ENCODE results near the gene LIMK2.
A peak's percentile ranks its signal among the peaks of the same experiment; 100 is the strongest.

LIMK2 gene

GRCh38 chr22:31272522-31273446 lies 60.7 kb downstream of the LIMK2 start:
- DNase-seq (ENCODE audit: low spot score) = peak; percentile 61

DNA sequence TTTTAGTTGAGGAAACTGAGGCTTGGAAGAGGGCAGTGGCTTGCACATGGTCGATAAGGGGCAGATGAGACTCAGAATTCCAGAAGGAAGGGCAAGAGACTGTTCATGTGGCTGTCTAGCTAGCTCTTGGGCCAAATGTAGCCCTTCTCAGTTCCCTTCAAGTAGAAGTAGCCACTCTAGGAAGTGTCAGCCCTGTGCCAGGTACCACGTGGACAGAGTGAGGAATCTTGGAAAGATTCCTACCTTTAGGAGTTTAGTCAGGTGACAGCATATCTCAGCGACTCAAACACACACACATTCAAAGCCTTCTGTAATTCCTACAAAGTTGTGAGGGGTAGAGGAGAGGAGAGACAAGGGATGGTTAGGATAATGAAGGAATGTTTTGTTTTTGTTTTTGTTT lies 61.9 kb downstream of the LIMK2 start:
- DNase-seq (ENCODE audit: low spot score) = no peak

DNA sequence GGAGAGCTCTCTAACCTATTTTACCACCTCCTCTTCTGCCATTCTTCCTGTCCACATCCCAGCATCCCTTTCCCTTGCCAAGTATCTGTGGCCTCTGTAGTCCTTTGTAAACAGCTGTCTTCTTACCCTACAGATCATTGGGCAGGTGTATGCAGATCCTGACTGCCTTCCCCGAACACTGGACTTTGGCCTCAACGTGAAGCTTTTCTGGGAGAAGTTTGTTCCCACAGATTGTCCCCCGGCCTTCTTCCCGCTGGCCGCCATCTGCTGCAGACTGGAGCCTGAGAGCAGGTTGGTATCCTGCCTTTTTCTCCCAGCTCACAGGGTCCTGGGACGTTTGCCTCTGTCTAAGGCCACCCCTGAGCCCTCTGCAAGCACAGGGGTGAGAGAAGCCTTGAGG lies 62.9 kb downstream of the LIMK2 start:
- no peak for DNase-seq (ENCODE audit: low spot score)

GRCh38 chr22:31275576-31275975 lies 63.5 kb downstream of the LIMK2 start:
- DNase-seq (ENCODE audit: low spot score) = no peak

DNA sequence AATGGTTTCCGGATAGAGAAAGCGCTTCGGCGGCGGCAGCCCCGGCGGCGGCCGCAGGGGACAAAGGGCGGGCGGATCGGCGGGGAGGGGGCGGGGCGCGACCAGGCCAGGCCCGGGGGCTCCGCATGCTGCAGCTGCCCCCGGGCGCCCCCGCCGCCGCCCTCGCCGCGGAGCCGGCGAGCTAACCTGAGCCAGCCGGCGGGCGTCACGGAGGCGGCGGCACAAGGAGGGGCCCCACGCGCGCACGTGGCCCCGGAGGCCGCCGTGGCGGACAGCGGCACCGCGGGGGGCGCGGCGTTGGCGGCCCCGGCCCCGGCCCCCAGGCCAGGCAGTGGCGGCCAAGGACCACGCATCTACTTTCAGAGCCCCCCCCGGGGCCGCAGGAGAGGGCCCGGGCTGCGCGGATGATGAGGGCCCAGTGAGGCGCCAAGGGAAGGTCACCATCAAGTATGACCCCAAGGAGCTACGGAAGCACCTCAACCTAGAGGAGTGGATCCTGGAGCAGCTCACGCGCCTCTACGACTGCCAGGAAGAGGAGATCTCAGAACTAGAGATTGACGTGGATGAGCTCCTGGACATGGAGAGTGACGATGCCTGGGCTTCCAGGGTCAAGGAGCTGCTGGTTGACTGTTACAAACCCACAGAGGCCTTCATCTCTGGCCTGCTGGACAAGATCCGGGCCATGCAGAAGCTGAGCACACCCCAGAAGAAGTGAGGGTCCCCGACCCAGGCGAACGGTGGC lies 64.5 kb downstream of the LIMK2 start:
- no peak for DNase-seq (ENCODE audit: low spot score)

GRCh38 chr22:31277741-31278140 lies 65.6 kb downstream of the LIMK2 start:
- DNase-seq (ENCODE audit: low spot score) = no peak

DNA sequence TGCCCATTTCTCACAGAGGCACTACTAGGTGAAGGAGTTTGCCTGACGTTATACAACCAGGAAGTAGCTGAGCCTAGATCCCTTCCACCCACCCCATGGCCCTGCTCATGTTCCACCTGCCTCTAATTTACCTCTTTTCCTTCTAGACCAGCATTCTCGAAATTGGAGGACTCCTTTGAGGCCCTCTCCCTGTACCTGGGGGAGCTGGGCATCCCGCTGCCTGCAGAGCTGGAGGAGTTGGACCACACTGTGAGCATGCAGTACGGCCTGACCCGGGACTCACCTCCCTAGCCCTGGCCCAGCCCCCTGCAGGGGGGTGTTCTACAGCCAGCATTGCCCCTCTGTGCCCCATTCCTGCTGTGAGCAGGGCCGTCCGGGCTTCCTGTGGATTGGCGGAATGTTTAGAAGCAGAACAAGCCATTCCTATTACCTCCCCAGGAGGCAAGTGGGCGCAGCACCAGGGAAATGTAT lies 66.1 kb downstream of the LIMK2 start:
- DNase-seq (ENCODE audit: low spot score) = no peak

DNA sequence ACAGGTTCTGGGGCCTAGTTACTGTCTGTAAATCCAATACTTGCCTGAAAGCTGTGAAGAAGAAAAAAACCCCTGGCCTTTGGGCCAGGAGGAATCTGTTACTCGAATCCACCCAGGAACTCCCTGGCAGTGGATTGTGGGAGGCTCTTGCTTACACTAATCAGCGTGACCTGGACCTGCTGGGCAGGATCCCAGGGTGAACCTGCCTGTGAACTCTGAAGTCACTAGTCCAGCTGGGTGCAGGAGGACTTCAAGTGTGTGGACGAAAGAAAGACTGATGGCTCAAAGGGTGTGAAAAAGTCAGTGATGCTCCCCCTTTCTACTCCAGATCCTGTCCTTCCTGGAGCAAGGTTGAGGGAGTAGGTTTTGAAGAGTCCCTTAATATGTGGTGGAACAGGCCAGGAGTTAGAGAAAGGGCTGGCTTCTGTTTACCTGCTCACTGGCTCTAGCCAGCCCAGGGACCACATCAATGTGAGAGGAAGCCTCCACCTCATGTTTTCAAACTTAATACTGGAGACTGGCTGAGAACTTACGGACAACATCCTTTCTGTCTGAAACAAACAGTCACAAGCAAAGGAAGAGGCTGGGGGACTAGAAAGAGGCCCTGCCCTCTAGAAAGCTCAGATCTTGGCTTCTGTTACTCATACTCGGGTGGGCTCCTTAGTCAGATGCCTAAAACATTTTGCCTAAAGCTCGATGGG lies 66.7 kb downstream of the LIMK2 start:
- no peak for DNase-seq (ENCODE audit: low spot score)

DNA sequence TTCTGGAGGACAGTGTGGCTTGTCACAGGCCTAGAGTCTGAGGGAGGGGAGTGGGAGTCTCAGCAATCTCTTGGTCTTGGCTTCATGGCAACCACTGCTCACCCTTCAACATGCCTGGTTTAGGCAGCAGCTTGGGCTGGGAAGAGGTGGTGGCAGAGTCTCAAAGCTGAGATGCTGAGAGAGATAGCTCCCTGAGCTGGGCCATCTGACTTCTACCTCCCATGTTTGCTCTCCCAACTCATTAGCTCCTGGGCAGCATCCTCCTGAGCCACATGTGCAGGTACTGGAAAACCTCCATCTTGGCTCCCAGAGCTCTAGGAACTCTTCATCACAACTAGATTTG lies 67.2 kb downstream of the LIMK2 start:
- no peak for DNase-seq (ENCODE audit: low spot score)

DNA sequence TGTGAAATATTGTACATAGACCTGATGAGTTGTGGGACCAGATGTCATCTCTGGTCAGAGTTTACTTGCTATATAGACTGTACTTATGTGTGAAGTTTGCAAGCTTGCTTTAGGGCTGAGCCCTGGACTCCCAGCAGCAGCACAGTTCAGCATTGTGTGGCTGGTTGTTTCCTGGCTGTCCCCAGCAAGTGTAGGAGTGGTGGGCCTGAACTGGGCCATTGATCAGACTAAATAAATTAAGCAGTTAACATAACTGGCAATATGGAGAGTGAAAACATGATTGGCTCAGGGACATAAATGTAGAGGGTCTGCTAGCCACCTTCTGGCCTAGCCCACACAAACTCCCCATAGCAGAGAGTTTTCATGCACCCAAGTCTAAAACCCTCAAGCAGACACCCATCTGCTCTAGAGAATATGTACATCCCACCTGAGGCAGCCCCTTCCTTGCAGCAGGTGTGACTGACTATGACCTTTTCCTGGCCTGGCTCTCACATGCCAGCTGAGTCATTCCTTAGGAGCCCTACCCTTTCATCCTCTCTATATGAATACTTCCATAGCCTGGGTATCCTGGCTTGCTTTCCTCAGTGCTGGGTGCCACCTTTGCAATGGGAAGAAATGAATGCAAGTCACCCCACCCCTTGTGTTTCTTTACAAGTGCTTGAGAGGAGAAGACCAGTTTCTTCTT lies 67.9 kb downstream of the LIMK2 start:
- no peak for DNase-seq (ENCODE audit: low spot score)

- DNase-seq (ENCODE audit: low spot score) = no peak
Measured at GRCh38 chr22:31281733-31282132, 69.6 kb downstream of the LIMK2 start.

GRCh38 chr22:31282748-31283468 lies 70.8 kb downstream of the LIMK2 start:
- no peak for DNase-seq (ENCODE audit: low spot score)

DNA sequence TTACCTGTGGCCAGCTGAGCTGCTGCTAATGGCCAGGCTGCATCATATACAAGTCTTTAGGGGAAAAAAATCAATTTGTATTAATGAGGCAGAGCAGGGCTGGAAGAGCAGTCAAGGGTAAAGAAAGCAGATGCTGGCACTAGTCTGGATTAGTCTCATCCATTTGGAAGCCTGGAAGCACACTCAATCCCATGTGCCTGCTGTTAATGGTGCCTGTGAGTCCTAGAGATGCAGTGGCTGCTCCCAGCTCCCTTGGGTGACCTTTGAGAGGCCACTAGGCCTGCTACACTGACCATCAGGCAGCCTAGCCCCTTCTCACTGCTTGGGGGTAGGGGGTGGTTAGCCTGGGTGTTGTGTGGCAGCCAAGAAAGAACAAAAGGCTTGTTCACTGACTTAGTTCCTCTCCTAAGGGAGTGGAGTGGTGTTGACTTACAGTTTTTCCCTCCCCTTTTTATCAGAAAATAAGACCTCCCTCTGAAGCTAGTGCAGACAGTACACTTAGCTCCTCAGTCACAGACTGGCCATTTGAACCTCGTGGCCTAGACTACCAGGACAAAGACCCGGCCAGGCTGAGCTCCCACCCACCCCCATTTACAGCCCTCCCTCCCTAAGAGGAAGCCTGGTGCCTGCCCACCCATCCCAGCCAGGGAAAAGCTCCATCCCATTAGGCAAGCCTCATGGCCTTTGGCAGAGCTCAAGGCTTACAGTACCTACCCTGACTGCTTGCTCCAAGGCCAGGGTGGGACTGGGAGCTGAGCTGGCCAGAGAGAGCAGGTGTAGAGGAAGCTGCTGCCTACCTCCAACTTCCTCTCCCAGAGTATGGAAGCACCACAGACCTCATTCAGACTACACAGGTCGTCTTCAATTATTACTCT lies 72.4 kb downstream of the LIMK2 start:
- DNase-seq (ENCODE audit: low spot score) = no peak

DNA sequence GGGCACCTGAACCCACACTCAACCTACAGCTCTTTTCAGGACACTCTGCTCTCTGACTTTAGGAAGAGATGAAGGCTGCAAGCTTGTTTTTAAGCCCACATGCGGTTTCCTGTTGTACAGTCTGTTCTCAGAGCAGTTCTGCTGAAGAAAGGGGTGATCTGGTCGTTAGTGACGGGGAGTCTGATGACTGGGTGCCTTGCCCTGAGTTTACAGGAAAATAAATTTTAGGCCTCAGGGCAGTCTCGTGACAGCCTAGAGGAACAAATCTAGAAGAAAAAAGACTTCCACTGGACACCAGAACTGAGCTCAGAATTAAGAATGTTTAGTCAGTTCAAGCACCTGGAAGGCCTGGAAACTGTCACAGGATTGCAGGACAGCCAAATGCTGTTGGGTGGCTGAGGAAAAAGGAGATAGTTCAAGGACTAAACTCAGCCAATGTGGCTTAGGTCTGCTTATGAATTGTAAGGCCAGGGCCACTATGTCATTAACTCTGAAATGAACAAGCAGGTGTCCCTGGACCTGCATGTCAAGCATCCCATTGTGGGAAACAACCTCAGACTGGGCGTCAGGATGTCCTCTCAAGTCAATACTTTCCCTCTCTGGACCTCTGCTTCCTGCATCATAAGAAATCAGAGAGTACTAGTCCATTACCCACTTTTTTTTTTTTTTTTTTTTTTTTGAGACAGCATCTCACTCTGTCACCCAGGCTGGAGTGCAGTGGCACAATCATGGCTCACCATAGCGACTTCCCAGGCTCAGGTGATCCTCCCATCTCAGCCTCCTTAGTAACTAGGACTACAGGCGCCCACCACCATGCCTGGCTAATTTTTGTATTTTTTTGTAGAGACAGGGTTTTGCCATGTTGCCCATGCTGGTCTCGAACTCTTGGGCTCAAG lies 74.5 kb downstream of the LIMK2 start:
- no peak for DNase-seq (ENCODE audit: low spot score)

GRCh38 chr22:31287818-31288495 lies 75.9 kb downstream of the LIMK2 start:
- no peak for DNase-seq (ENCODE audit: low spot score)

DNA sequence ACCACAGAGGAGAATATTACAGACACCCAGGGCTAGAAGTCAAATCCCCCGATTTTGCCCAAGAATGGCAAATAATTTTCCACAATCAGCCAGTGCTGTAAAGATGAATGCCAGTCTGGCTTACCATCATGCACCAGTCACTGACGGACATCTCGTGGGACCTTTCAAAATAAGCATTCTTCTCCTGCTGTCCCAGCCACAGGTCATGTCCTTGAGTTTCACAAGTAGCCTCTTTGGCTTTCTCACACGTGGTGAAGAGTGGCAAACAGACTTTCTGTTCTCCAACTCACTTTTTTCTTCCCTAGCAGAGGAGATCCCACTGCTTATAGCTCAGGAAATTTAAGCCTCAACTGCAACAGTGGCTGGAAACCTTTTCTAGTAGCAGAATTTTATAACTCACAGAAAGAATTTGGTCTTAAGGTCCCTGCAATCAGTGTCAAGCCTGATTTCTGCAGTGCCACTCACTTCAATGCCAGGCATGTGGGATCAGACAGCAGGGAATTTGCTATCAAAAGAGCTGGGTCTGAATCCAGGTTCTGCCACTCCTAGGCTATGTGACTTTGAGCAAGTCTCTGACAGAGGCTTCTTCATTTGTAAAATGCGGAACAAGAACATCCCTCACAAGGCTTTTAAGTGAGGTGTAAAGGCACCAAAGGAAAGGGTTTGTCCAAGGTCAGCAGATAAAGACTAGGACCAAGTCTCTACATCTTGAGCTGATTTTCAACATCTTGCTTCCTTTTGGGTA lies 76.6 kb downstream of the LIMK2 start:
- no peak for DNase-seq (ENCODE audit: low spot score)

DNA sequence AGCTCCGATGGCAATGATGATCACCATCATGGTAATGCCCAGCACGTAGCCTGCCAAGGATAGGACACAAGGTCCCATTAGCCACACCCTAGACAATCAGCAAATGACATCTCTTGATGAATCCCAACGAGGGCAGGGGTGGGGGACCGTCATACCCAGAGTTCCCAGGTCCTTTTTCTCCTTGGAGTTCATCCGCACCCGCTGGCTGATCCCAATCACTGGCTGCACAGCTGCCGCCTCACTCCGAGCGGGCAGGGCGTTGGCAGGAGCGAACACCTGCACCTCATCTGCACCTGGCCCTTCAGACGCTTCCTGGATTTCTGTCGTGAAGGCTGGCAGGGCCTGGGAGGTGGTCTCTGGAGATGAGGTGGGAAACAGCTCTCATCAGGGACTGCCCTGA lies 77.2 kb downstream of the LIMK2 start:
- no peak for DNase-seq (ENCODE audit: low spot score)

Measured in globus pallidus (tissue), 1 donor.